Measurements from ENCODE around the gene ZNF100. TPM values are rescaled to one million over a fixed set of nuclear protein-coding genes. Genes with fewer than 3 reads are reported as not detected.

The ZNF100 gene
- polyA plus RNA-seq, 1 experiment, result 0.99 TPM

DNA sequence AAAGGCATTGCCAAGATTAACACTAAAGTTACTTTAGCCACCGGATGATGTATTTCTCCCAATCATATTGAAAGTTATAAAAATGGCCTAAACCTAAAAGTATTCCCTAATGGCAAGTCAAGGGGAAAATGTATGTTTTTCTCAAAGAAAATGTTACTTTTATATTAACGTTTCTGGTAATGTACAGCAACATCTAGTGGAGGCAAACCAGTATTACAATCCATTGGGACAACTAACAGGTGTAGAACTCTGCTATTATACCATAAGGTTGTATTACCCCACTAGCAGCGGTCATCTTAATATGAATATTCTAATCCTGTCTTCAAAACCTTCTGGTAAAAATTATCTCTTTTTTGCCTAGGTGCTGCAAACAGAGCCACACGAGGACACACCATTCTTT lies 69.2 kb downstream of the ZNF100 start:
- Histone ChIP-seq H3K4me3 (ENCODE audit: low read depth, low read length) (no peak overlapping the region), H3K36me3 (ENCODE audit: control insufficient read depth, insufficient read depth, low read length) (no peaks in the 10 kb centered on the region), H3K27me3 (ENCODE audit: control insufficient read depth, insufficient read depth, low read length) (no peaks in the 10 kb centered on the region)
- CTCF ChIA-PET, result no interaction called here
- TF ChIP-seq, protein P1, sequence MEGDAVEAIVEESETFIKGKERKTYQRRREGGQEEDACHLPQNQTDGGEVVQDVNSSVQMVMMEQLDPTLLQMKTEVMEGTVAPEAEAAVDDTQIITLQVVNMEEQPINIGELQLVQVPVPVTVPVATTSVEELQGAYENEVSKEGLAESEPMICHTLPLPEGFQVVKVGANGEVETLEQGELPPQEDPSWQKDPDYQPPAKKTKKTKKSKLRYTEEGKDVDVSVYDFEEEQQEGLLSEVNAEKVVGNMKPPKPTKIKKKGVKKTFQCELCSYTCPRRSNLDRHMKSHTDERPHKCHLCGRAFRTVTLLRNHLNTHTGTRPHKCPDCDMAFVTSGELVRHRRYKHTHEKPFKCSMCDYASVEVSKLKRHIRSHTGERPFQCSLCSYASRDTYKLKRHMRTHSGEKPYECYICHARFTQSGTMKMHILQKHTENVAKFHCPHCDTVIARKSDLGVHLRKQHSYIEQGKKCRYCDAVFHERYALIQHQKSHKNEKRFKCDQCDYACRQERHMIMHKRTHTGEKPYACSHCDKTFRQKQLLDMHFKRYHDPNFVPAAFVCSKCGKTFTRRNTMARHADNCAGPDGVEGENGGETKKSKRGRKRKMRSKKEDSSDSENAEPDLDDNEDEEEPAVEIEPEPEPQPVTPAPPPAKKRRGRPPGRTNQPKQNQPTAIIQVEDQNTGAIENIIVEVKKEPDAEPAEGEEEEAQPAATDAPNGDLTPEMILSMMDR (IDR thresholded peaks at IDR 0.05; ENCODE audit: insufficient read depth, low read depth, low read length), result peak; percentile 50
- POLR2A ChIA-PET, result no interaction called here
- DNase-seq (ENCODE audit: low read depth), result no peak

DNA sequence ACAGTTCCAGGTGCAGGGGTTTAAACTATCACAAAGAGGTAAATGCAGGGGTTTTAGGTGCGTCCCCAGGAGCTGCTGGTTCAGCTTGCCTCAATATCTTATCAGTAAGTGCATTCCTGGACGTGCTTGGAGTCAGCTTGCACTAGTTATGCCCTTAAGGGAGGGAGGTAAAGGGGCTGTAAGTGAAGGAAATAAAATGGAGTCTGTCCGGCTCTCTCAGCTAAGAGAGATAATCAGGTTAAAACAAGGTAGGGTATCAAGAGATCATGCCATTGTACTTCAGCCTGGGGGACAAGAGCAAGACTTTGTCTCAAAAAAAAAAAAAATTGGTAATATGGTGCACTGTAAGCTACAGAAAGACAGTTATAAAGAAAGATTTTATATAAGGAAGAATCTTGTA lies 69.7 kb downstream of the ZNF100 start:
- no peaks in the 10 kb centered on the region for H3K36me3 ChIP-seq (ENCODE audit: control insufficient read depth, insufficient read depth, low read length)
- H3K27me3 ChIP-seq (ENCODE audit: control insufficient read depth, insufficient read depth, low read length), result no peaks in the 10 kb centered on the region
- TF ChIP-seq, protein P1 (IDR thresholded peaks at IDR 0.05; ENCODE audit: insufficient read depth, low read depth, low read length), result no peak
- no peak for DNase-seq (ENCODE audit: low read depth)
- H3K4me3 ChIP-seq (ENCODE audit: low read depth, low read length), result no peak overlapping the region
- POLR2A ChIA-PET, result no interaction called here
- CTCF ChIA-PET, result interaction anchor here (0.6 to 1.0 kb wide), 3 partner anchors 495 to 1498 kb away, joined by 3 to 4 read pairs (median 3); no protein-coding TSS in a partner anchor

DNA sequence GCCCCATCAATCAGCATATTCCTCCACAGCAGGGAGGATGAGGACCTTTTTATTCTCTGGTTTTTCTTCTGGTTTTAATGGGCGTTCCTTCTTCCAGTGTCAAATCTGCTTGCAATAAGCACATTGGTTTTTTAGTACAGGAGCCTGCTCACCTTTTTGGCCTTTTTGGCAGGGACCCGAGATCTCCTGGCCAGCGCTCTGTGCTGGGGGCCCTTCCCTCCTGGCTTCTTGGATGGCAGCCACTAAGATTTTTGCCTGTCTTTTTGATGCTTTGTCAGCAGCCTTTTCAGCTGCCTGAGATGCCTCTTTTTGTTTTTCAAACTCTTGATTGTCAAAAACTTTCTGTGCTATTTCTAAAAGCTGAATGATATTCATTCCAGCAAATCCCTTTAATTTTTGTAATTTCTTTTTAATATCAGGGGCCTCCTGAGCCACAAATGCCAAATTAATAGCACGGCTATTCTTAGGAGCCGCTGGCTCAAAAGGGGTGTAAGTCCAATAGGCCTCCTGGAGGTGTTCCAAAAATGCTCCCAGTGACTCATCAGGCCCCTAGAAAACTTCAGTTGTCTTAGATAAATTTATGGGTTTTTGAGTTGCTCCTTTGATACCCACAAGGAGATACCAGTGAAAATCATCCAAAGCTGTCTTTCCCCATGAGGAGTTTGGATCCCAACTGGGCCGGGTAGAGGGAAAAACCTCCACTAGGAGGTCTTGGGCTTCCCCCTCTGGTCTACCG lies 73.0 kb downstream of the ZNF100 start:
- H3K27me3 ChIP-seq (ENCODE audit: control insufficient read depth, insufficient read depth, low read length), result no peaks in the 10 kb centered on the region
- no peaks in the 10 kb centered on the region for H3K36me3 ChIP-seq (ENCODE audit: control insufficient read depth, insufficient read depth, low read length)
- POLR2A ChIA-PET, result no interaction called here
- CTCF ChIA-PET, result no interaction called here
- TF ChIP-seq, protein P1 (IDR thresholded peaks at IDR 0.05; ENCODE audit: insufficient read depth, low read depth, low read length), result no peak
- DNase-seq (ENCODE audit: low read depth), result no peak
- no peak overlapping the region for H3K4me3 ChIP-seq (ENCODE audit: low read depth, low read length)

DNA sequence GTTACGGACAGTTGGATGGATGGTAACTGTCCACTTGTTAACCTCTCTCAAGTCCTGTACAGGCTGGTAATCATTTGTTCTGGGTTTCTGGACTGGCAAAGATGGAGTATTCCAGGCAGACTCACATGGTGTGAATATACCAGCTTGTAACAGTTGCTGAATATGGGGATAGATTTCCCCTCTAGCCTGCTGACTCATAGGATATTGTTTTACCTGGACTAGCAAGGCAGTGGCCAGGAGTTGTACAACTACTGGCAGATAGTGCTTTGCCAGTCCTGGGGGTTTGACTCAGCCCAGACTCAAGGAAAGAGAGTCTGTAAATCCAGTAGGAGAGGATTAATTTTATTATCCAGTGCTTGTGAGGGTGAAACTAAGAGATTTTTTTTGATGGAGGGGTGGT lies 74.0 kb downstream of the ZNF100 start:
- no peak for DNase-seq (ENCODE audit: low read depth)
- Histone ChIP-seq H3K27me3 (ENCODE audit: control insufficient read depth, insufficient read depth, low read length) (no peaks in the 10 kb centered on the region), H3K36me3 (ENCODE audit: control insufficient read depth, insufficient read depth, low read length) (no peaks in the 10 kb centered on the region), H3K4me3 (ENCODE audit: low read depth, low read length) (no peak overlapping the region)
- TF ChIP-seq, protein P1 (IDR thresholded peaks at IDR 0.05; ENCODE audit: insufficient read depth, low read depth, low read length), result no peak
- CTCF ChIA-PET, result no interaction called here
- POLR2A ChIA-PET, result no interaction called here

DNA sequence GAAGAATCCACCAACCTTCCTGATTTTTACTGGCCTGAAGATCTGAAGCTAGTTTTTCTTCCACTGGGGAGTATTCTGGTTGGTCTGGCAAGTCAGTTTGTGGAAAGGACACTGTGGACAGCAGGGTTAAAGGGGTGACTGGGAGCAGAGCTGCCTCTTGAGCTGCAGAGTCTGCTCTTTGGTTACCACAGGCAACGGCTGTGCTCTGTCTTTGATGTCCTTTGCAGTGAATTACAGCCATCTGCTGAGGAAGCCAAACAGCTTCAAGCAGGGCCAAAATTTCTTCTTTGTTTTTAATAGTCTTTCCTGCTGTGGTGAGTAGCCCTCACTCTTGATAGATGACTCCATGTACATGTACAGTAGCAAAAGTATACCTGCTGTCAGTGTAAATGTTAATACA lies 75.7 kb downstream of the ZNF100 start:
- Histone ChIP-seq H3K4me3 (ENCODE audit: low read depth, low read length) (no peak overlapping the region), H3K27me3 (ENCODE audit: control insufficient read depth, insufficient read depth, low read length) (no peaks in the 10 kb centered on the region), H3K36me3 (ENCODE audit: control insufficient read depth, insufficient read depth, low read length) (no peaks in the 10 kb centered on the region)
- CTCF ChIA-PET, result no interaction called here
- DNase-seq (ENCODE audit: low read depth), result no peak
- TF ChIP-seq, protein P1 (IDR thresholded peaks at IDR 0.05; ENCODE audit: insufficient read depth, low read depth, low read length), result no peak
- POLR2A ChIA-PET, result no interaction called here

Measured in BJ (cell line).